SU-DHL-6 (cell line): ENCODE measurements around the gene TMEM221.

ENCODE experiments used
- H2AFZ ChIP-seq: fragments of 200-600 bp; sonication (generic); 2 replicates; pipeline ENCODE4 v1.6.1; 2014; ENCODE audit warnings: low read depth, mild to moderate bottlenecking, moderate library complexity, mixed read lengths, antibody characterized with exemption, low read length; ENCODE audit not compliant: severe bottlenecking
- H3F3A ChIP-seq: fragments of 200-600 bp; shearing (Covaris generic); 2 replicates; pipeline ENCODE4 v1.6.0; 2016; ENCODE audit warnings: antibody characterized with exemption, mild to moderate bottlenecking; ENCODE audit not compliant: insufficient read depth
- H3K27ac ChIP-seq: fragments of 200-600 bp; sonication (generic); 2 replicates; pipeline ENCODE4 v1.5.1; 2016; ENCODE audit warnings: low read depth, mild to moderate bottlenecking, low read length, moderate library complexity, mixed read lengths
- H3K27me3 ChIP-seq: fragments of 200-600 bp; sonication (generic), shearing (Covaris generic); 2 replicates; pipeline ENCODE4 v1.6.0; 2014; ENCODE audit warnings: mild to moderate bottlenecking, low read length
- H3K36me3 ChIP-seq: fragments of 200-600 bp; sonication (generic); 2 replicates; pipeline ENCODE4 v1.6.1; 2014; ENCODE audit warnings: mild to moderate bottlenecking, low read length, mixed read lengths
- H3K4me2 ChIP-seq: fragments of 300-600, 200-600 bp; shearing (Covaris generic), sonication (generic); 2 replicates; pipeline ENCODE4 v1.6.0; 2014; ENCODE audit warnings: low read length, low read depth, mild to moderate bottlenecking; ENCODE audit not compliant: poor library complexity, severe bottlenecking
- H3K4me3 ChIP-seq: fragments of 200-600 bp; sonication (generic); 2 replicates; pipeline ENCODE4 v1.5.1; 2014; ENCODE audit warnings: antibody characterized with exemption, low read length, mild to moderate bottlenecking, mixed read lengths; ENCODE audit not compliant: insufficient read depth, poor library complexity, severe bottlenecking
- H3K79me2 ChIP-seq: fragments of 200-600 bp; sonication (generic); 2 replicates; pipeline ENCODE4 v1.6.1; 2014; ENCODE audit warnings: mild to moderate bottlenecking, low read length, moderate library complexity; ENCODE audit not compliant: insufficient read depth
- H3K9ac ChIP-seq: fragments of 200-600 bp; sonication (generic); 2 replicates; pipeline ENCODE4 v1.7.0; 2014; ENCODE audit warnings: mild to moderate bottlenecking, low read length
- H3K9me2 ChIP-seq: fragments of 200-600 bp; sonication (generic); replicated peaks from 2 replicates; pipeline ENCODE4 v1.6.1; 2014; ENCODE audit warnings: low read length; ENCODE audit not compliant: insufficient read depth
- H3K9me3 ChIP-seq: fragments of 200-600 bp; sonication (generic); 2 replicates; pipeline ENCODE4 v1.6.1; 2014; ENCODE audit warnings: low read length, mixed read lengths; ENCODE audit not compliant: insufficient read depth
- H4K20me1 ChIP-seq: fragments of 200-600 bp; sonication (generic); 2 replicates; pipeline ENCODE4 v1.6.1; 2014; ENCODE audit warnings: low read depth, mild to moderate bottlenecking, antibody characterized with exemption, low read length, moderate library complexity, mixed read lengths
- EZH2phosphoT487 ChIP-seq: fragments of 200-600 bp; sonication (generic), shearing (Covaris generic); conservative IDR thresholded peaks from 2 replicates; pipeline ENCODE4 v1.6.1; 2018; ENCODE audit warnings: mild to moderate bottlenecking, antibody characterized with exemption, low read length, moderate library complexity, mixed read lengths
- TF ChIP-seq, protein P1 (sequence below): fragments of 200-600 bp; sonication (generic); IDR thresholded peaks from one replicate; pipeline ENCODE4 v1.5.1; 2017; ENCODE audit warnings: antibody characterized with exemption, mild to moderate bottlenecking, low read length, moderate library complexity; ENCODE audit not compliant: insufficient read depth, poor library complexity, severe bottlenecking

The TMEM221 gene

DNA sequence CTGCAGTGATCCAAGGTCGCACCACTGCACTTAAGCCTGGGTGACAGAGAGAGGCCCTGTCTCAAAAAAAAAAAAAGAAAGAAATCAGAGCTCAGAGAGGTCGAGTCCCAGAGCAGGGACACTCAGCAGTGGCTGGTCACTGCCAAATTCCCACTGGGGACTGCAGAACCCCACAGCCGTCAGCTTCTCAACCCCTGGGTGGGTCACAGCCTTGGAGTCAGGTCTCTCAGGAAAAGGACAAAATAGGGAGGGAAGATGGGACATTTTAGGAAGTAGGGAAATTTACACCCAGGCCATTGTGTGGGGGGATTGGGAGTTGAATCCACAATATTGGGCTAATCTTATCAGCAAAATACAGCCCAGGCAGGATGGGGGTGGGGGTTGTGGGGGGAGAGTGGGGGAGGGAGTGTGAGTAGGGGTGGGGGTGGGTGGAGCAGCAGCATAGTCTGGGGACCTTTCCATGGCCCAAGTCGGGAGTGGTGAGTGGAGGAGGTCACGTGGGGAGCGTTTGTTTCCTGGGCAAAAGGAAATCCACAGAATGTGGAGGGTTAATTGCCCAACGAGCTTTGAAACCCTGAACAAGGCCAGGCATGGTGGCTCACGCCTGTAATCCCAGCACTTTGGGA is 49.5 kb downstream of the TMEM221 start:
- Histone ChIP-seq H3K79me2 (no peaks in the 10 kb centered on the region), H3K27me3 (no peaks in the 10 kb centered on the region), H3K9me3 (no peaks in the 10 kb centered on the region), H2AFZ (no peak overlapping the region), H3K4me3 (no peak overlapping the region), H3K36me3 (no peaks in the 10 kb centered on the region), H3F3A (no peaks in the 10 kb centered on the region), H3K4me2 (no peak overlapping the region), H3K27ac (no peak overlapping the region), H3K9me2 (no peaks in the 10 kb centered on the region), H3K9ac (no peak overlapping the region), H4K20me1 (no peaks in the 10 kb centered on the region)
- TF ChIP-seq, protein P1, sequence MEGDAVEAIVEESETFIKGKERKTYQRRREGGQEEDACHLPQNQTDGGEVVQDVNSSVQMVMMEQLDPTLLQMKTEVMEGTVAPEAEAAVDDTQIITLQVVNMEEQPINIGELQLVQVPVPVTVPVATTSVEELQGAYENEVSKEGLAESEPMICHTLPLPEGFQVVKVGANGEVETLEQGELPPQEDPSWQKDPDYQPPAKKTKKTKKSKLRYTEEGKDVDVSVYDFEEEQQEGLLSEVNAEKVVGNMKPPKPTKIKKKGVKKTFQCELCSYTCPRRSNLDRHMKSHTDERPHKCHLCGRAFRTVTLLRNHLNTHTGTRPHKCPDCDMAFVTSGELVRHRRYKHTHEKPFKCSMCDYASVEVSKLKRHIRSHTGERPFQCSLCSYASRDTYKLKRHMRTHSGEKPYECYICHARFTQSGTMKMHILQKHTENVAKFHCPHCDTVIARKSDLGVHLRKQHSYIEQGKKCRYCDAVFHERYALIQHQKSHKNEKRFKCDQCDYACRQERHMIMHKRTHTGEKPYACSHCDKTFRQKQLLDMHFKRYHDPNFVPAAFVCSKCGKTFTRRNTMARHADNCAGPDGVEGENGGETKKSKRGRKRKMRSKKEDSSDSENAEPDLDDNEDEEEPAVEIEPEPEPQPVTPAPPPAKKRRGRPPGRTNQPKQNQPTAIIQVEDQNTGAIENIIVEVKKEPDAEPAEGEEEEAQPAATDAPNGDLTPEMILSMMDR, result no peak
- no peak for TF ChIP-seq EZH2phosphoT487

GRCh38 chr19:17394891-17395415 is 53.5 kb downstream of the TMEM221 start:
- Histone ChIP-seq H3K79me2 (no peaks in the 10 kb centered on the region), H3K27me3 (no peaks in the 10 kb centered on the region), H2AFZ (no peak overlapping the region), H3K4me3 (no peak overlapping the region), H3K9ac (no peak overlapping the region), H3K9me2 (no peaks in the 10 kb centered on the region), H4K20me1 (no peaks in the 10 kb centered on the region), H3K9me3 (no peaks in the 10 kb centered on the region), H3K27ac (no peak overlapping the region), H3K4me2 (no peak overlapping the region), H3F3A (0 out of 2 replicates have a peak, but pooled peaks cover 3% of the 10 kb centered on the region), H3K36me3 (no peaks in the 10 kb centered on the region)
- TF ChIP-seq EZH2phosphoT487, result no peak
- TF ChIP-seq, protein P1, result peak; percentile 39

DNA sequence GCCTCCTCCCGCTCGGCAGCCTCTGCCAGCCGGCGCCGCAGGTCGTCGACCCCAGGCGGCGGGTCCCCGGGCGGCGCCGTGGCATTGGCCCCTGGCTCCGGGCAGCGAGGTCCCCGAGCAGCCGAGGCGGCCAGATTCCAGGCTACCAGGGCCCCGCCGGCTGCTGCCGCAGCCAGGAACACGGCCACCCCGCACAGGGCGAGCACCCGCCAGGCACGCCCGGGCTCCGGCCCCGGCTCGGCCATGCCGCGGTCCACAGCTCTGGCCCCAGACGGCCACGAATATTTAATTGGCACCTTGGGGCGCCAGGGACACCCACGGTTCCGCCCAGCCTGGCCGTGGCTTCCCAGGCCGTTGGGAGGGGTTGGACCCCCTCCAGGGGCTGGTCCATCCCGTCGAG is 54.6 kb downstream of the TMEM221 start, which contains the start of gene CCDC194:
CCDC194 (minus strand) TSS at position 283 of the 400 bp plus-strand sequence; CDS start at position 245, 38 bp downstream.
- Histone ChIP-seq H3K27me3 (no peaks in the 10 kb centered on the region), H4K20me1 (no peaks in the 10 kb centered on the region), H2AFZ (no peak within 1 kb of the TSS), H3K36me3 (no peaks in the 10 kb centered on the region), H3K27ac (no peak within 1 kb of the TSS), H3K9me2 (no peaks in the 10 kb centered on the region), H3K79me2 (no peaks in the 10 kb centered on the region), H3K4me2 (no peak within 1 kb of the TSS), H3F3A (0 out of 2 replicates have a peak, but pooled peaks cover 3% of the 10 kb centered on the region), H3K4me3 (no peak within 1 kb of the TSS), H3K9me3 (no peaks in the 10 kb centered on the region), H3K9ac (no peak within 1 kb of the TSS)
- TF ChIP-seq, protein P1, result no peak
- no peak for TF ChIP-seq EZH2phosphoT487
